GM21529 (cell line): ENCODE data around the gene CDH4.
"Not testable (repeated sequence)": the region's sequence is repeated elsewhere in the genome, so short reads cannot be mapped to it uniquely, and the experiment has no call there.

Experiments
- ATAC-seq: cut with Tn5 transposase; IDR thresholded peaks from one replicate; pipeline ENCODE4 v1.9.1; 2021; ENCODE audit not compliant: unreplicated experiment

CDH4 gene

GRCh38 chr20:61845233-61845671 is 593.2 kb downstream of the CDH4 start:
- ATAC-seq = no peak

- ATAC-seq = no peak
These were observed 594.0 kb downstream of the CDH4 start for GRCh38 chr20:61846074-61846473.

- ATAC-seq = no peak
These were observed 594.8 kb downstream of the CDH4 start for GRCh38 chr20:61846741-61847419.

- no peak for ATAC-seq
These were observed 595.3 kb downstream of the CDH4 start for GRCh38 chr20:61847420-61847748.

GRCh38 chr20:61847986-61848385 is 595.9 kb downstream of the CDH4 start:
- no peak for ATAC-seq

- no peak for ATAC-seq
These were observed 596.8 kb downstream of the CDH4 start for GRCh38 chr20:61848851-61849250.

GRCh38 chr20:61849376-61849775 is 597.3 kb downstream of the CDH4 start:
- ATAC-seq = no peak

GRCh38 chr20:61849822-61850221 is 597.8 kb downstream of the CDH4 start:
- no peak for ATAC-seq

- ATAC-seq = no peak
These were observed 598.4 kb downstream of the CDH4 start for GRCh38 chr20:61850457-61850856.

GRCh38 chr20:61850926-61851900 is 599.2 kb downstream of the CDH4 start:
- no peak for ATAC-seq

- no peak for ATAC-seq
These were observed 600.4 kb downstream of the CDH4 start for GRCh38 chr20:61852268-61853072.

GRCh38 chr20:61853073-61854005 is 601.3 kb downstream of the CDH4 start:
- ATAC-seq = no peak

GRCh38 chr20:61854538-61854937 is 602.5 kb downstream of the CDH4 start:
- not testable (repeated sequence) for ATAC-seq

- ATAC-seq = no peak
These were observed 603.2 kb downstream of the CDH4 start for GRCh38 chr20:61855286-61855685.

- ATAC-seq = no peak
These were observed 604.8 kb downstream of the CDH4 start for GRCh38 chr20:61856626-61857413.

- ATAC-seq = no peak
These were observed 605.3 kb downstream of the CDH4 start for GRCh38 chr20:61857414-61857775.

GRCh38 chr20:61857884-61858283 is 605.8 kb downstream of the CDH4 start:
- no peak for ATAC-seq

GRCh38 chr20:61859767-61860166 is 607.7 kb downstream of the CDH4 start:
- no peak for ATAC-seq

- ATAC-seq = no peak
These were observed 608.4 kb downstream of the CDH4 start for GRCh38 chr20:61860260-61860987.
